Muscle of arm (tissue), 12 donors: Measurements from ENCODE around the gene FAM47E. TPM values are rescaled to one million over a fixed set of nuclear protein-coding genes. Genes with fewer than 3 reads are reported as not detected.

Experiments used
- DNase-seq: peaks from one replicate; pipeline ENCODE4 v3.0.0-alpha.2; 2013
- polyA plus RNA-seq, 12 donors: library from polyadenylated mRNA; unstranded; fragments of 120-200 nt; gene quantifications; one replicate each; pipeline ENCODE4 v1.2.1, GENCODE V29; 2013; ENCODE audit not compliant: insufficient read length in 12 of 12

Gene FAM47E
- polyA plus RNA-seq, 12 donors: 0.67 to 5.2 (median 1.6) TPM; not detected in 2

GRCh38 chr4:76296286-76296820 is 44.8 kb downstream of the FAM47E start:
- no peak for DNase-seq

DNA sequence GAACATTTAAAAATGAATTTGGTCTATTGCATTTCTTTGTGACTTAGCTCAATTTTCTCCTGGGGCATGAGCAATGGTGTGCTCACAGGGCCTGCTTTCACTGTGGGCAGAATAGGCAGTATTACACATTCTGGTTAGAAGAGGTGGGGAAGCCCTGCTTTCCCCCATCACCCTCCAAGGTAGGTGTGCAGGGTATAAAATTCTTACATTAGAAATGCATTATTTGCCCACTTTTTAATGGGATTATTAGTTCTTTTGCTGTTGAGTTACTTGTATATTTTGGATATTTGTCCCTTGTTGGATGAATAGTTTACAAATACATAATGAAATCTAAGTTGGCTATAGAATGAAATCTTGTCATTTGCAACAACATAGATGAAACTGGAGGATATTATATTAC is 46.7 kb downstream of the FAM47E start:
- no peak for DNase-seq

DNA sequence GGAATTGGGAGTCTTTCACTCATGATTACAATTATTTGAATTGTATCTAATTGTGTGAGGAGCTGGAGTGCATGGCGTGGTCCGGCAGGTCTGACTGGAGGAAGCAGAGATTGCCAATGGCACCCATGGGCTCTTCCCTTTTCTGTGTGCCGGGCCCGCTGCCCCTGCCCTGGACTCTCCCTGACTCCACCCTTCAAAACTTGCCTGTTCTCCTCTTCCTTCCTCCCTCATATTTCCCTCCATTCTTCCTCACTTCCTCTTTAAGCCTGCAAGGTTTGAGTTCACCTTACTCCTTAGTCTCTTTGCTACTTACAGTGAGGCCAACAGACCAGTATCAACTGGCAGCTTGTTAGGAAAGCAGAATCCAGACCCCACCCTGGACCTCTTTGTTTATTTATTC is 48.5 kb downstream of the FAM47E start:
- no peak for DNase-seq

DNA sequence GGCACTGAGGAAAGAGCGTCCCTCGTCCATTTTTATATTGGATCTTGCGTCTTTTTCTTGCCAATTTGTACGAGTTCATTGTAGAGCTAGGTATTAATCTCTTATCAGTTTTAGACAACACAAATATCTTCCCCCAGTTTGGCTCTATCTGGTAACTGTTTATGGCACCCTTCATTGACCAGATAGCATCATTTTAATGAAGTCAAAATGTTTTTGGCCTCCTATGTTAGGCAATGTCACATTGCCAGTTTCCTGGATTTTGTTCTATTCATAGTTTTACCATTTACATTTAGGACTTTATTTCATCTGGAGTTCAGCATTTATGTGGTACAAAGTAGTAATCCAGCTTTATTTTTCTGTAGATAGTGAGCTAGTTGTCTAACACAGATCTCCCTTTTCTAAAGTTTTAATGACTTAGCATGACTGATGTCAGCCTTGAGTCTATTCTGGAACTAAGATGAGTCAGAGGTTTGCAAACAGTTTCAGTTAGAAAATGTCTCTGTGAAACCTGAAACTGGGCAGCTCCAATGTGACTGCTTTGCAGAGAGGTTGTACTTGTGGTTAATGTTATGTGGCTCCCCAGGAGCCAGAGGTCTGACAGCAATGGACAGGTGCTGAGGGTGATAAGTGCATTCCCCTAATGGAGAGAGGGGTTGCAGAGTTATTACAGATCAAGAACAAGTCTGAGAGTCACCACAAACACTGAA is 49.7 kb downstream of the FAM47E start:
- DNase-seq: peak; percentile 13

GRCh38 chr4:76301775-76302162 is 50.2 kb downstream of the FAM47E start:
- no peak for DNase-seq

- no peak for DNase-seq
Measured at GRCh38 chr4:76302826-76303438, 51.4 kb downstream of the FAM47E start.

DNA sequence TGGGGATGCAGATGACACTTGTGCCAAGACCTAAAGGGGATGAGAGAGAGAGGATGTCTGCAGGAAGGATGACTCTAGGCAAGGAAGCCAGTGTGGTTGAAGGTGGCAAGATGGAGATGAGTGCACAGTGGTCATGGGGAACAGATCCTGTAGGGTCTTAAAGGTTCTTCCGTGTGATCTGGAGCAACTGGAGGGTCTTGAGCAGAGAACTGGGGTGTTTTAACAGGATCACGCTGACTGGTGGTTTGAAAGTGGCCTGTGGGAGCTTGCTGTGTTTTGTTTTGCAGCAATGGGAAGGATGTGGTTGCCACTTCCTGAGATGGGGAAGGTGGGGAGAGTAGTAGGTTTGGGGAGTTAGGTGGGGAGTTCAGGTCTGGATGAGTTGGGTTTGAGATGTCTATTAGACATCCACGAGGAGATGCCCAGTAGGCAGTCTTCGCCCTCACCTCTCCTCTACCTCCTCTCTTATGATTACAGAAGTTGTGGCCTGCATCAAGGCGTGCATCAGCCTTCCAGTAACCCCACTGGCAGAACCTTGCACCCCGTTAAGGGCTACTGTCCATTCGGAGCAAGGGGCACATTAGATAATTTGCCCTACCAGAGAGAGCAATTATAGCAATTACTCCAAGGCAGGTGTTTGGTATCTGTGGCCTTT is 53.6 kb downstream of the FAM47E start:
- DNase-seq: no peak

- DNase-seq: peak; percentile 35
Measured at GRCh38 chr4:76305971-76306881, 54.7 kb downstream of the FAM47E start, which contains the start of gene STBD1. STBD1 (plus strand) TSS chr4:76306733; CDS start chr4:76306770, 37 bp downstream.

DNA sequence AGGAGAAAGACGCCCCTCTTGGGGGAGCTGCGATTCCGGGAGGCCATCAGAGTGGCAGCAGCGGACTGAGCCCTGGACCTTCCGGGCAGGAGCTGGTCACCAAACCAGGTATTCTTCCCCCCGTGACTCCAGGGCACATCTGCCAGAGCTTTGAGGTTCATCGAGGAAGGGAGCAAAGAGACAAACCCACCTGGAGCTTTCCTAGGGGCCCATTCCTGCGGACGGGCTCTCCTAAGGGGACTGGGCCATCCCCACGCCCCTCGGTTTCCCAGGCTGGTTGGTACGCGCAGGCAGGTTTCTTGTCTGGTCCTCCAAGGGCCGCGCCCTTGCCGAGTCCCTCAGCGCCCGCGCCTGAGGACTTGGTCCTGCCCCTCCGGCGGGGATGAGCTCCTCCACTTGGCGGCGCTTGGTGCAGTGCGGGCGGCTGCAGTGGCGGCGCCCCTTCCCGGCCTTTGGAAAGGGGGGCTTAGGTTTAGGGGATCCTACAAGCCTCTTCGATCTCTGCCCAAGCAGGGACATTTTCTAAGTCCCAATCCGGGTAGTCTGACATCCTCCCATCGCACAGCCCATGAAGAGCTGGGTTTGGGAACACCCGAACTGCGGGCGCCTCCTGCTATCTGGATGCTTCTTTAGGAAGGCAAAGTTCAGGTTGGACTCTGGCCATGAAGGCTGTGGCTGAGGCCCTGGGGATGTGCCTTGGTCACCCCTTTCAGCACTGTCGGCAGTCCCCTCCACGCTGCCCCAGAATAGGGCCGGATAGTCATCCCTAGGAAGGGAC is 55.5 kb downstream of the FAM47E start:
- DNase-seq: peak; percentile 15

DNA sequence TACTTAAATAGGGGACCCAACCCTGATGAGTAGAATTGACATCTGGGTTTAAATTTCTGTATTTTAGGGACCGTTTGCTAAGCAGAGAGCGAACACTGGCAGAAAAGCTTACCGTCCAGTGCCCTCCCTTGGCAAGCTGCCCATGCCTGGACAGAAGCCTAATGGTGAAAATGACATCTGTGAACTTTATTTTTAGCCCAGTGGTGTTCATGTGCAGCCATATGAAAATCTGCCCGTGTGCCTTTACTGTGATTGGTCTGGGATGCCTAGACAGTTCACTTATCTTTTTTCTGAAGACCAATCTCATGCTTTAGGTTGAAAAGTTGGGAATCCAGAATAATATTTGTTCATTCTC is 56.1 kb downstream of the FAM47E start:
- peak; percentile 26 for DNase-seq

- DNase-seq: peak; percentile 14
Measured at GRCh38 chr4:76308548-76308947, 57.0 kb downstream of the FAM47E start.

DNA sequence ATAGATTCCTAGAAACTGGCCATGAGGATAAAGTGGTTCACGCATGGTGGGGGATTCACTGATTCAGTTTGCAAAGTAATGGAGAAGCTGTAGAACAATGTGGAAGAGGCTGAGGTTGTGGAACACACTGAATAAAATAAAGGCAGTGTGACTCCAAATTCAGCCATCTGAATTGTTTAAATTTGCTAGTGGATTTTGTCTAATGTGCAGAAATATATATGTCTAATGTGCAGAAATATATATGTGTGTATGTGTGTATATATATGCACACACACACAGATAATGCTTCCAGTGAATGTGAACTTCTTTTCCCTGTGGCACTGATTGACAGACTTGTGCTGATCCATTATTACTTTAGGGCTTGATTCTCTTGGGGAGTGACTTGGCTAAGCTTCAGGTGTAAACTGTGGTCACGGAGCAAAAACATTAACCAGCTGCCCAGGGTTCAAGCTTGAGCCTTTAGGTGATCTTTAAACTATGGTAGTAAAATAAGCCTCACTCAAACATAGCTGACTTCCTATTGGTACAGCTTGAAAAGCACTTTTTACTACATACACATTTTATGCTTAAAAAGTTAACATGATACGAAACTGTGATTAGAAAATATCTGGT is 58.5 kb downstream of the FAM47E start:
- no peak for DNase-seq

- no peak for DNase-seq
Measured at GRCh38 chr4:76310683-76311082, 59.2 kb downstream of the FAM47E start.

GRCh38 chr4:76311896-76312331 is 60.4 kb downstream of the FAM47E start:
- no peak for DNase-seq

- DNase-seq: no peak
Measured at GRCh38 chr4:76312457-76312856, 60.9 kb downstream of the FAM47E start.

- DNase-seq: no peak
Measured at GRCh38 chr4:76313547-76313946, 62.0 kb downstream of the FAM47E start.

GRCh38 chr4:76315267-76315918 is 63.9 kb downstream of the FAM47E start:
- no peak for DNase-seq

DNA sequence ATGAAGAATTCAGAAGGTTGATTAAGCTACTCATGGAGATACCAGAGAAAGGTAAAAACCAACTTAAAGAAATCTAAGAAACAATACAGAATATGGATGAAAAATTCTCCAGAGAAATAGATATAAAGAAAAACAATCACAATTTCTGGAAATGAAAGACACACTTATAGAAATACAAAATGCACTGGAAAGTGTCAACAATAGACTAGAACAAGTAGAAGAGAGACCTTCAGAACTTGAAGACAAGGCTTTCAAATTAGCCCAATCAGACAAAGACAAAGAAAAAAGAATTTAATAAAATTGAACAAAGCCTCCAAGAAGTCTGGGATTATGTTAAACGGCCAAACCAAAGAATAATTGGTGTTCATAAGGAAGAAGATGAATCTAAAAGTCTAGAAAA is 64.6 kb downstream of the FAM47E start:
- DNase-seq: no peak

GRCh38 chr4:76322236-76322635 is 70.7 kb downstream of the FAM47E start:
- no peak for DNase-seq

DNA sequence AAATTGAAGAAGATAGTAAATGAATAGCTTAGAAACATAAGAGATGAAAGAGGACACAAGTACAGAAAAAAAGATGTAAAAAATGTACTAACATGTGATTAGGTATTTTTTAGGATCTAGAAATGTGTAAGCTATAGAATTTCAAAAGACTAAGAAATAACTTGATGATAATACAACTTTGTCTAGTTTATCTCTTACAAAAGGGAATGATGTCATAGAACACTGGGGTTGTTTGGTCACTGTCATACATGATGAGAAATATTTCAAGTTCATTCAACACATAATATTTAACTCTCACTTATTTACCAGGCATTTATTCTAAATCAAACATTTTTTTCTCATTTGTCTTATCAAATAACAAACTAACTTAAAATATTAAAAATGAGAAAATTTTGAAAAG is 73.6 kb downstream of the FAM47E start:
- DNase-seq: no peak
